ENCODE data around the gene AGAP3.

DNA sequence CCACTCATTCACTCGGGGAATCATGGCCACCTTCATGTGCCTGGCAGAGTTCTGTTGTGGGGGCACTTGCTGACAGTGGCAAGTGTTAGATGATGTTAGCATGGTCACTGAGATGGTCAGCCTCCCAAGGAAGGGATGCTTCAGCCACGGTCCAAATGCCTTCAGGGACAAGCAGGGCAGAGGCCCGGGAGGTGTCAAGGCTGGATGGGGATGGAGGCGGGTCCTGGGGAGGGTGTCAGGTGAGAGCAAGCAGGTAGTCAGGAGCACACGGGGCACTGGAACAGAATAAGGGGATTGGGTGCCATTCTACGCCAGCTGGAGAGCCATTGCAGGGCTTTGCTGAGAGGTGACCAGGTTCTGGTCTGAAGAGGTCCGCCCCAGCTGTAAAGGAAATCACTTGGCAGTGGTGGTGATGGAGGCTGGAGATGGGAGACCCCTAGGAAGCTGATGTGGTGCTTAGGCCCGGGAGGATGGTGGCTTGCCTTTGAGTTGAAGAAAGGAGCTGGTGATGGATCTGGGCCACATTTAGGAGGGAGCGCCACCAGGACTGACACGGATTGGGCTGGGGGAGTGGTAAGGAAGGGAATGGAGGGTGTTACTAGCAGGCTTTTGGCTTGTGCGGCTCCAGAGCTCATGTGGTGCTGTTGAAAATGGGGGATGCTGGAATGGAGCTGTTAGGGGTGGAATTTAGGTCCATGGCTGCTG is 24.1 kb downstream of the AGAP3 start:
- TF ChIP-seq GATA2 (IDR thresholded peaks at IDR 0.05; ENCODE audit: low read depth, low read length) = no peak
- TF ChIP-seq GATA3 (IDR thresholded peaks at IDR 0.05; ENCODE audit: low read depth, low read length) = no peak
